Endothelial cell of umbilical vein (primary cell): ENCODE results near the gene DHCR7.

Experiments used
- EZH2 ChIP-seq: IDR thresholded peaks from 2 replicates; pipeline ENCODE4 v1.6.1; 2012; ENCODE audit warnings: borderline replicate concordance, low read depth, mild to moderate bottlenecking, moderate library complexity, low read length, inconsistent platforms; ENCODE audit not compliant: severe bottlenecking
- JUN ChIP-seq: IDR thresholded peaks from 2 replicates; pipeline ENCODE4 v1.6.1; 2011; ENCODE audit warnings: borderline replicate concordance, low read depth; ENCODE audit not compliant: insufficient read length, insufficient read depth
- MYC ChIP-seq: IDR thresholded peaks from one replicate; pipeline ENCODE4 v1.6.1; 2011; ENCODE audit warnings: mild to moderate bottlenecking, low read depth, low read length
- POLR2A ChIP-seq: IDR thresholded peaks from 2 replicates; pipeline ENCODE4 v1.6.1; 2012; ENCODE audit warnings: low read depth, mild to moderate bottlenecking, control low read depth, low read length
- POLR2AphosphoS5 ChIP-seq: IDR thresholded peaks from 2 replicates; pipeline ENCODE4 v1.6.1; 2012; ENCODE audit warnings: low read depth, mild to moderate bottlenecking, control low read depth, low read length, moderate library complexity; ENCODE audit not compliant: insufficient read depth
- TF ChIP-seq, protein P1 (sequence below), 2 donors: IDR thresholded peaks; 1 replicate in 1 of 2; 2 replicates in 1 of 2; pipeline ENCODE4 v1.5.1; 2011; ENCODE audit warnings: low read length in 2 of 2, mild to moderate bottlenecking in 2 of 2, moderate library complexity in 2 of 2, control low read depth in 1 of 2, inconsistent platforms in 1 of 2, low read depth in 1 of 2; ENCODE audit not compliant: insufficient read depth in 1 of 2; ENCODE audit errors: extremely low read depth in 1 of 2
- TF ChIP-seq, protein P2 (sequence below): IDR thresholded peaks from 2 replicates; pipeline ENCODE4 v1.6.1; 2011; ENCODE audit not compliant: insufficient read depth, insufficient read length

GRCh38 chr11:71449596-71449995, 1.4 kb upstream of the DHCR7 start:
- TF ChIP-seq POLR2AphosphoS5: no peak
- TF ChIP-seq, protein P1, sequence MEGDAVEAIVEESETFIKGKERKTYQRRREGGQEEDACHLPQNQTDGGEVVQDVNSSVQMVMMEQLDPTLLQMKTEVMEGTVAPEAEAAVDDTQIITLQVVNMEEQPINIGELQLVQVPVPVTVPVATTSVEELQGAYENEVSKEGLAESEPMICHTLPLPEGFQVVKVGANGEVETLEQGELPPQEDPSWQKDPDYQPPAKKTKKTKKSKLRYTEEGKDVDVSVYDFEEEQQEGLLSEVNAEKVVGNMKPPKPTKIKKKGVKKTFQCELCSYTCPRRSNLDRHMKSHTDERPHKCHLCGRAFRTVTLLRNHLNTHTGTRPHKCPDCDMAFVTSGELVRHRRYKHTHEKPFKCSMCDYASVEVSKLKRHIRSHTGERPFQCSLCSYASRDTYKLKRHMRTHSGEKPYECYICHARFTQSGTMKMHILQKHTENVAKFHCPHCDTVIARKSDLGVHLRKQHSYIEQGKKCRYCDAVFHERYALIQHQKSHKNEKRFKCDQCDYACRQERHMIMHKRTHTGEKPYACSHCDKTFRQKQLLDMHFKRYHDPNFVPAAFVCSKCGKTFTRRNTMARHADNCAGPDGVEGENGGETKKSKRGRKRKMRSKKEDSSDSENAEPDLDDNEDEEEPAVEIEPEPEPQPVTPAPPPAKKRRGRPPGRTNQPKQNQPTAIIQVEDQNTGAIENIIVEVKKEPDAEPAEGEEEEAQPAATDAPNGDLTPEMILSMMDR (IDR thresholded peaks at IDR 0.05; ENCODE audit: extremely low read depth in 1 of 2, insufficient read depth in 1 of 2, low read depth in 1 of 2, low read length in 2 of 2): no peak
- TF ChIP-seq EZH2: no peak
- TF ChIP-seq JUN: no peak
- no peak for TF ChIP-seq POLR2A
- TF ChIP-seq, protein P2, sequence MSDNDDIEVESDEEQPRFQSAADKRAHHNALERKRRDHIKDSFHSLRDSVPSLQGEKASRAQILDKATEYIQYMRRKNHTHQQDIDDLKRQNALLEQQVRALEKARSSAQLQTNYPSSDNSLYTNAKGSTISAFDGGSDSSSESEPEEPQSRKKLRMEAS: no peak
- no peak for TF ChIP-seq MYC
